ENCODE data around the gene ARFGAP1. TPM values are rescaled to one million over a fixed set of nuclear protein-coding genes. Genes with fewer than 3 reads are reported as not detected.

Gene ARFGAP1
- total and polyA plus RNA-seq, 2 of the 8 experiments (the other 6 are each of a cell fraction or from before 2014, with no cell fraction given): 93.7 to 100 TPM

GRCh38 chr20:63325554-63326313, 53.1 kb downstream of the ARFGAP1 start (continued):
- no peak for TF ChIP-seq ATF2 (IDR thresholded peaks at IDR 0.05; ENCODE audit: low read length)
- TF ChIP-seq TAF7 (optimal IDR thresholded peaks at IDR 0.05; ENCODE audit: borderline replicate concordance, low read depth, low read length): no peak
